Uterus (tissue), 2 donors: ENCODE measurements around the gene SBF2.

Source experiments
- POLR2A ChIP-seq, 2 donors: fragments of 450-650 bp; IDR thresholded peaks; one replicate each; pipeline ENCODE4 v1.6.1; 2016; ENCODE audit warnings: antibody characterized with exemption in 2 of 2, mild to moderate bottlenecking in 1 of 2, moderate library complexity in 1 of 2
- TF ChIP-seq, protein P1 (sequence below), 4 experiments: fragments of 200-600 bp in 2 of 4; fragments of 450-650 bp in 2 of 4; sonication (generic) in 2 of 4; IDR thresholded peaks; one replicate each; pipeline ENCODE4 v1.5.1; 2016 to 2019; ENCODE audit warnings: antibody characterized with exemption in 4 of 4, mild to moderate bottlenecking in 2 of 4, moderate library complexity in 1 of 4

DNA sequence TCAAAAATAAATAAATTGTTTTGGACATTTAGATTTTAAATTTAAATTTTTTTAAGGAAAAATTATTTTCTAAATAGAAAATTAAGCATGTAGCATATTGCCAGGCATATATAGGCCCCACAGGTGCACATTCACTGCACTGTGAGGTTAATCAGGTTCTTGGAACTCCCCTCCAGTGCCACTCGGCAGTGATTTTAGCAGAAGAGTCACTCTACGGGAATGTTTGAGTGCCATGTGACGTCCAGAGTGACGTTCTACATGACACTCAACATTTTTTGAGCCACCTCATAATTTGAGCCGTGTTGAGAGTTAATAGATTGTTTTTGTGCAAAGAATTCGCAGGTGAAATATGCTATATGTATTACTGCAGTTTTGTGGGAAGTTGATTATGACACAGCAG lies 552.8 kb downstream of the SBF2 start:
- TF ChIP-seq, protein P1, sequence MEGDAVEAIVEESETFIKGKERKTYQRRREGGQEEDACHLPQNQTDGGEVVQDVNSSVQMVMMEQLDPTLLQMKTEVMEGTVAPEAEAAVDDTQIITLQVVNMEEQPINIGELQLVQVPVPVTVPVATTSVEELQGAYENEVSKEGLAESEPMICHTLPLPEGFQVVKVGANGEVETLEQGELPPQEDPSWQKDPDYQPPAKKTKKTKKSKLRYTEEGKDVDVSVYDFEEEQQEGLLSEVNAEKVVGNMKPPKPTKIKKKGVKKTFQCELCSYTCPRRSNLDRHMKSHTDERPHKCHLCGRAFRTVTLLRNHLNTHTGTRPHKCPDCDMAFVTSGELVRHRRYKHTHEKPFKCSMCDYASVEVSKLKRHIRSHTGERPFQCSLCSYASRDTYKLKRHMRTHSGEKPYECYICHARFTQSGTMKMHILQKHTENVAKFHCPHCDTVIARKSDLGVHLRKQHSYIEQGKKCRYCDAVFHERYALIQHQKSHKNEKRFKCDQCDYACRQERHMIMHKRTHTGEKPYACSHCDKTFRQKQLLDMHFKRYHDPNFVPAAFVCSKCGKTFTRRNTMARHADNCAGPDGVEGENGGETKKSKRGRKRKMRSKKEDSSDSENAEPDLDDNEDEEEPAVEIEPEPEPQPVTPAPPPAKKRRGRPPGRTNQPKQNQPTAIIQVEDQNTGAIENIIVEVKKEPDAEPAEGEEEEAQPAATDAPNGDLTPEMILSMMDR (IDR thresholded peaks at IDR 0.05), result no peak
- no peak for TF ChIP-seq POLR2A (IDR thresholded peaks at IDR 0.05)
